Activated CD8-positive, alpha-beta memory T cell treated with anti-CD3 and anti-CD28 coated beads, Interleukin-2, amount 10 ng/mL, durations not matched to agents 7 days and 5 days (primary cell): ENCODE data around the gene ENTREP3. TPM values are rescaled to one million over a fixed set of nuclear protein-coding genes. Genes with fewer than 3 reads are reported as not detected.
A peak's percentile ranks its signal among the peaks of the same experiment; 100 is the strongest.
"Not testable (repeated sequence)": the region's sequence is repeated elsewhere in the genome, so short reads cannot be mapped to it uniquely, and the experiment has no call there.

ENCODE experiments used
- ATAC-seq: fragments of 150-1000 bp; cut with Tn5 transposase; one replicate; pipeline ENCODE4 v1.10.0; 2021; ENCODE audit warnings: moderate library complexity
- CTCF ChIA-PET: fragments of 350-600 bp; sonication (Branson Sonifier 250); formaldehyde crosslinking; loops from one replicate; lab custom pipeline; 2021; ENCODE audit warnings: antibody characterized with exemption; lab: Charles Lee
- DNase-seq: peaks from one replicate; pipeline ENCODE4 v3.0.0-alpha.2; 2020
- H3K27ac Mint-ChIP-seq: one replicate; pipeline ENCODE4 v1.8.0; 2021; ENCODE audit warnings: mild to moderate bottlenecking, mixed read lengths
- H3K27me3 Mint-ChIP-seq: one replicate; pipeline ENCODE4 v1.8.0; 2021; ENCODE audit warnings: mixed read lengths
- H3K36me3 Mint-ChIP-seq: one replicate; pipeline ENCODE4 v1.8.0; 2021; ENCODE audit warnings: mild to moderate bottlenecking, mixed read lengths
- H3K4me1 Mint-ChIP-seq: one replicate; pipeline ENCODE4 v1.8.0; 2021; ENCODE audit warnings: mixed read lengths
- H3K4me3 Mint-ChIP-seq: one replicate; pipeline ENCODE4 v1.8.0; 2021; ENCODE audit warnings: mild to moderate bottlenecking, moderate library complexity, mixed read lengths
- H3K9me3 Mint-ChIP-seq: one replicate; pipeline ENCODE4 v1.8.0; 2022; ENCODE audit warnings: low read depth, mixed read lengths
- total RNA-seq, 2 experiments: library from RNA; stranded (reverse); gene quantifications; one replicate each; pipeline ENCODE4 v1.2.3, GENCODE V29; 2021

Gene ENTREP3
- total RNA-seq, 2 experiments from 2014 or later, result 30.7 to 32.3 TPM

DNA sequence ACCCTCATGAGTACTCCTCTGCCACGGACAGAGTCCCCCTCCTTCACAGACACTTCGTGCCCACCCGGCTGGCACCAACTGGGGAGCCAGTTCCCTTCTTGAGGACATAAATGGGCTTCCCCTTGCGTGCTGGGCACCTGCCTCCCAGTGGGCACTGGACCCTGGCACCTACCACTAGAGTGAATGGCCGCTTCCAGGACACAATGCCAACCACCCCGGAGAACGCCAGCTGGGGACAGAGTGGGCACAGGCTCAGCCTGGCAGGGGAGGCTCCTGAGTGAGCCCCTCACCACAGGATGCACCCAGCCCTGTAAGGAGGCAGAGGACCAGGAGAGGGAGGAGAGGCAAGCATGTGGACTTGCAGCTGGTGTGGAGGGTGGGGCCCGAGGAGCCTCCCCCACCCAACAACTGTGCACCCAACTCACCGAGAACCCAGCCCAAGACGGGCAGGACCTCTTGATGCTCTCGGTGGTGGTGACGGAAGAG lies 1.0 kb downstream of the ENTREP3 start:
- DNase-seq, result no peak
- Mint-ChIP-seq H3K9me3 (no peaks in the 10 kb centered on the region), H3K4me1 (peaks cover 31% of the 10 kb centered on the region), H3K27ac (no peak overlapping the region), H3K36me3 (peaks cover 13% of the 10 kb centered on the region), H3K27me3 (no peaks in the 10 kb centered on the region), H3K4me3 (peak overlapping the region; percentile 71)
- CTCF ChIA-PET, result interaction anchor here (5.8 kb wide), 1 partner anchor 68 kb away, joined by 160 read pairs; the partner anchor contains the start of gene RUSC1
- ATAC-seq, result no peak

- peaks cover 31% of the 10 kb centered on the region for H3K4me1 Mint-ChIP-seq
- H3K27ac Mint-ChIP-seq, result no peak overlapping the region
- CTCF ChIA-PET, result interaction anchor here (5.8 kb wide), 1 partner anchor 69 kb away, joined by 160 read pairs; the partner anchor contains the start of gene RUSC1
- peaks cover 13% of the 10 kb centered on the region for H3K36me3 Mint-ChIP-seq
- no peaks in the 10 kb centered on the region for H3K9me3 Mint-ChIP-seq
- no peak for DNase-seq
- H3K27me3 Mint-ChIP-seq, result no peaks in the 10 kb centered on the region
- peak overlapping the region; percentile 71 for H3K4me3 Mint-ChIP-seq
- ATAC-seq, result no peak
These were observed 1.5 kb downstream of the ENTREP3 start for GRCh38 chr1:155253797-155254196.

DNA sequence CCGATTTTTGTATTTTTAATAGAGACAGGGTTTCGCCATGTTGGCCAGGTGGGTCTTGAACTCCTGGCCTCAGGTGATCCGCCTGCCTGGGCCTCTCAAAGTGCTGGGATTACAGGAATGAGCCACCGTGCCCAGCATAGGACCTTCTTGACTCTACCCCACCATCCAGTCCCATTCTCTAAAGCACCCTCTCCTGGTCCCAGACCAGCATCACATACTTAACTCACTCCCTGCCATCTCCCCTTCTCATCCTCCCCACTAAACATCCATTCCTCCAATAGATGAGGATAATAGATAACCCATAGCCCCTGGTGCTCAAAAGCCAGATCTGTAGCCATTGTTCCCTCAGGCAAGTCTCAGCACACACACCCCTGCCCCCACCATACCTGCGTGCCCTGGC lies 2.1 kb downstream of the ENTREP3 start:
- Mint-ChIP-seq H3K36me3 (peaks cover 7% of the 10 kb centered on the region), H3K9me3 (no peaks in the 10 kb centered on the region), H3K4me1 (peaks cover 33% of the 10 kb centered on the region), H3K27me3 (no peaks in the 10 kb centered on the region), H3K27ac (no peak overlapping the region), H3K4me3 (peak overlapping the region; percentile 71)
- DNase-seq, result no peak
- ATAC-seq, result no peak
- CTCF ChIA-PET, result interaction anchor here (5.8 kb wide), 1 partner anchor 69 kb away, joined by 160 read pairs; the partner anchor contains the start of gene RUSC1

- ATAC-seq, result no peak
- H3K27ac Mint-ChIP-seq, result no peak overlapping the region
These were observed 3.7 kb downstream of the ENTREP3 start for GRCh38 chr1:155251566-155251965.

GRCh38 chr1:155250633-155251449 lies 4.4 kb downstream of the ENTREP3 start:
- peak overlapping the region; percentile 65 for H3K4me3 Mint-ChIP-seq
- CTCF ChIA-PET, result interaction anchor here (0.6 to 5.9 kb wide), 76 partner anchors 9 to 816 kb away, joined by 3 to 160 read pairs (median 4); partner anchors contain the start of genes CLK2, FDPS, HCN3 and KRTCAP2
- peaks cover 4% of the 10 kb centered on the region for H3K36me3 Mint-ChIP-seq
- H3K4me1 Mint-ChIP-seq, result peaks cover 35% of the 10 kb centered on the region
- no peaks in the 10 kb centered on the region for H3K9me3 Mint-ChIP-seq
- H3K27ac Mint-ChIP-seq, result peak overlapping the region; percentile 70
- ATAC-seq (peak; percentile 97), DNase-seq (peak; percentile 98)
- no peaks in the 10 kb centered on the region for H3K27me3 Mint-ChIP-seq

More at GRCh38 chr1:155251566-155251965, 3.7 kb downstream of the ENTREP3 start:
- CTCF ChIA-PET, result interaction anchor here (0.6 to 5.9 kb wide), 49 partner anchors 9 to 802 kb away, joined by 3 to 160 read pairs (median 7); partner anchors contain the start of genes CLK2, FDPS, HCN3 and KRTCAP2
- Mint-ChIP-seq H3K36me3 (peaks cover 3% of the 10 kb centered on the region), H3K27me3 (no peaks in the 10 kb centered on the region), H3K9me3 (no peaks in the 10 kb centered on the region), H3K4me3 (no peak overlapping the region), H3K4me1 (peaks cover 34% of the 10 kb centered on the region)
- DNase-seq, result no peak

DNA sequence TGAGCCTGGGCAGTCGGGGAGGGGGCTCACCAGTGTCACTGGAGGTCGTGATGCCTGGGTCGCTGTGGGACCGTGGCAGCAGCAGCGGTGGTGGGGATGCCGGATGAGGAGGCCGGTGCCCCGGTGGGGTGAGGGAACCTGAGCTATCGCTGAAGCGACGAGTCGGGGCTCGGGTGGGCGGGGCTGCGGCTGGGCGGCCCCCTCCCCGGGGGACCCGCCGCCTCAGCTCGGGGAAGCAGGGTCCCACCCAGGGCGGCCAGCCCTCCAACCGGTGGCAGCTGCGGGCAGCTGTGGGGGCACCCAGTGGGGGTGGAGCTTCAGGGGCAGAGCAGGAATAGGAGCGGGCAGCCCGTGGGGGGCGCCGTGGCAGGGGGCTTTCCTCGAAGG lies 5.0 kb downstream of the ENTREP3 start:
- ATAC-seq (peak; percentile 25), DNase-seq (no peak)
- CTCF ChIA-PET, result interaction anchor here (0.5 to 5.9 kb wide), 59 partner anchors 9 to 816 kb away, joined by 3 to 160 read pairs (median 6); partner anchors contain the start of genes CLK2, FDPS, HCN3 and KRTCAP2
- H3K9me3 Mint-ChIP-seq, result no peaks in the 10 kb centered on the region
- peak overlapping the region; percentile 76 for H3K27ac Mint-ChIP-seq
- H3K4me3 Mint-ChIP-seq, result peak overlapping the region; percentile 65
- H3K36me3 Mint-ChIP-seq, result peaks cover 4% of the 10 kb centered on the region
- H3K4me1 Mint-ChIP-seq, result peaks cover 36% of the 10 kb centered on the region
- H3K27me3 Mint-ChIP-seq, result no peaks in the 10 kb centered on the region

DNA sequence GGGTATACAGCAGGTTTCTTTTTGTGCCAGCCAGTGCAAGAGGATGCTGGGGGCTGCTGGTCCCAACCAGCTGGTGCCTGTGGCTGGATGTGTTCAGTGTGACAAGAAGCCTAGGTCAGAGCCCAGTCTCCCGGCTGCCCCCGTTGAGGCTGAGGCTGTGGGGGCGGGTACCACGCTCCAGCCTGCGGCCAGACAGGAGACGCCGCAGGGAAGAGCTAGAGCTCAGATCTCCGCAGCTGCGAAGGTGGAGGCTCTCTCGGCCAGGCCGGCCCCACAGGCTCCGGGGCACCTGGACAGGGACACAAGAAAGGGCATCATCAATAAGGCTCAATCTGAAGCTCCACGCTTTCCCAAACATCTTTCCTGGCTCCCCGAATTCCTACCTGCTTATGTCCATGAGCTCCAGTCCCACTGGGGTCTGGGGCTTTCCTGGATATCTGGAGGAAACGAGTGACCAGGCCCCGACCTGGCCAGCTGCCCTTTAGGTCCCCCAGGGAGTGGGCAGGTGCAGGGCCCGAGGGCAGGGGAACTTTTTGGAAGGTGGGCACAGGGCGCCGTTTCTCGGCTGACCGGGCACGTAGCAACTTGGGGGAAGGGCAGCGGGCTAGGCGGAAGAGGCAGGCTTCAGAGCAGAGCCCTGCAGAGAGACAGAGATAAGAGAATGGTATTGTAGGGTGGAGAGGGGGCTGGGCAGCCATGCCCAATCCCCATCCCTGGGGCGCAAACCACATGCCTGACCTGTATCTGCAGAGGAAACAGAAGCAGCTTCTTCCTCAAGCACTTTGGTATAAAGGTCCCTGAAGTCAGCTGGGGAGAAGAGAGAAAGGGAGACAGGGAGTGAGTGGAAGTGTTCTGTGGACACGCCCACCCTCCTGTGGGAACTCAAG lies 7.4 kb downstream of the ENTREP3 start:
- CTCF ChIA-PET, result interaction anchor here (0.6 to 6.5 kb wide), 4 partner anchors 12 to 75 kb away, joined by 3 to 97 read pairs (median 22); partner anchors contain the start of genes FDPS and SCAMP3
- Mint-ChIP-seq H3K4me1 (peaks cover 34% of the 10 kb centered on the region), H3K27ac (no peak overlapping the region), H3K4me3 (no peak overlapping the region), H3K27me3 (peaks cover 3% of the 10 kb centered on the region), H3K9me3 (no peaks in the 10 kb centered on the region), H3K36me3 (peaks cover 7% of the 10 kb centered on the region)
- ATAC-seq, result no peak
- no peak for DNase-seq

GRCh38 chr1:155246796-155247195 lies 8.5 kb downstream of the ENTREP3 start:
- not testable (repeated sequence) for H3K27ac Mint-ChIP-seq, DNase-seq, H3K9me3 Mint-ChIP-seq, H3K27me3 Mint-ChIP-seq, ATAC-seq, H3K4me3 Mint-ChIP-seq, H3K36me3 Mint-ChIP-seq
- CTCF ChIA-PET, result interaction anchor here (1.2 to 6.5 kb wide), 3 partner anchors 13 to 76 kb away, joined by 3 to 97 read pairs (median 40); partner anchors contain the start of genes FDPS and SCAMP3
- H3K4me1 Mint-ChIP-seq, result peaks cover 41% of the 10 kb centered on the region

GRCh38 chr1:155245163-155245524 lies 10.1 kb downstream of the ENTREP3 start:
- ATAC-seq (no peak), DNase-seq (no peak)
- Mint-ChIP-seq H3K36me3 (peaks cover 9% of the 10 kb centered on the region), H3K27ac (peak overlapping the region; percentile 98), H3K9me3 (no peaks in the 10 kb centered on the region), H3K4me3 (peak overlapping the region; percentile 74), H3K4me1 (peaks cover 49% of the 10 kb centered on the region), H3K27me3 (peaks cover 3% of the 10 kb centered on the region)
- CTCF ChIA-PET, result interaction anchor here (0.5 to 6.5 kb wide), 9 partner anchors 8 to 284 kb away, joined by 3 to 40 read pairs (median 4); partner anchors contain the start of gene SCAMP3

DNA sequence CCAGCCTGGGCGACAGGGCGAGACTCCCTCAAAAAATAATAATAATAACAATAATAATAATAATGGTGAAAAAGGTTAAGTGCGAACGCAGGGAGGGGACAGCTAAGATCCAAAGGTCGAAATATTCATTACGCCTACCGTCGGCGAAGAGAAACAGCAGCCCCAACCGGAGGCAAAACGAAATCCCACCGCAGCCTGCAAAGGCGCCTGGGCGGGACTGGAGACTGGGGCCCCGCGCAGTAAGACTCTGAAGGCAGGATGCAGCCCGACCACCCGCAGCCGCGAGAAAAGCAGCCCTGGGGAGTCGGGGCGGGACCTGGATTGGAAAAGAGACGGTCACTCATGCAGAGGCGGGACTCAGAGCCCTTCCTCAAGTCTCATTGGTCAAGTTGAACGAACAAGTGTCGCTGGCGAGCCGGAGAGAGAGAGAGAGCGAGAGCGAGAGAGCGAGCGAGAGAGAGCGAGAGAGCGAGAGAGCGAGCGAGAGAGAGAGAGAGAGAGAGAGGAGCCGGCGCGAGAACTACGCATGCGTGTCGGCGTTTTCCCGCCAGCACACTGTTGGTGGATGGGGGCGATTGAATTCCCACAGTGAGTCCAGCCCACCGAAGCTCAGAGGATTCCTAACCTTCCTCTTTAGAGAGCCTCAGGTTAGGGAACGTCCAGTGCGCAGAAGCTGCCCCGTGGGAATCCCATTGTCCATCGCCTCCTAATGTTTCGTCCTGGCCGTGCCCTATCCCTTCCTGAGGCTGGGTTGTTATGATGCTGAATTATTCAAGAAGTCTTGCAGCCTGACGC lies 10.7 kb downstream of the ENTREP3 start:
- H3K27ac Mint-ChIP-seq, result peak overlapping the region; percentile 98
- no peaks in the 10 kb centered on the region for H3K9me3 Mint-ChIP-seq
- DNase-seq (peak; percentile 100), ATAC-seq (peak; percentile 97)
- H3K36me3 Mint-ChIP-seq, result peaks cover 9% of the 10 kb centered on the region
- peaks cover 51% of the 10 kb centered on the region for H3K4me1 Mint-ChIP-seq
- H3K4me3 Mint-ChIP-seq, result peak overlapping the region; percentile 74
- CTCF ChIA-PET, result interaction anchor here (0.5 to 6.5 kb wide), 15 partner anchors 8 to 283 kb away, joined by 3 to 41 read pairs (median 4); partner anchors contain the start of genes KRTCAP2, MTX1, SCAMP3 and THBS3
- peaks cover 3% of the 10 kb centered on the region for H3K27me3 Mint-ChIP-seq

DNA sequence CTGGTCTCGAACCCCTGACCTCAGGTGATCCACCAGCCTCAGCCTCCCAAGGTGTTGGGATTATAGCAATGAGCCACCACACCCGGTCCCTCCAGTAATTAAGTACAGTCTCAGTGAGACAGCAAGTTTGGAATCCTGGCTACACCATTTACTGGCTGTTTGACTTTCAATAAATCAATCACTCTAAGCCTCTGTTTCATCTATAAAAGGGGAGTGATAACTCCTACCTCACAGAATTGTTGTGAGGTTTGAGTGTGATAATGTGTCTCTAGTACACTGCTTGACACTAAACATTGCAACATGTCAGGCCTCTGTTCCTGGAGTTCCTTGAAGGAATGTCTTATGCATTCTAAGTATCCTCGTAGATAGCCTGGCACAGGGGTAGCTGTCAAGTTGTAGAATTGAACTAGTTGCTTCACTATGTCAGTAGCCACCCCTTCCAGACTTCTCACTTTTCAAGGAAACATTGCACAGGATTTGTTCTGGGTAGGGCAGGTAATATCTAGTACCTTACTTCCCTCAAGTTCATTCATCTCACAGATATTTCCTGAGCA lies 12.4 kb downstream of the ENTREP3 start:
- H3K9me3 Mint-ChIP-seq, result no peaks in the 10 kb centered on the region
- ATAC-seq, result no peak
- H3K4me1 Mint-ChIP-seq, result peaks cover 52% of the 10 kb centered on the region
- H3K36me3 Mint-ChIP-seq, result peaks cover 11% of the 10 kb centered on the region
- H3K27ac Mint-ChIP-seq, result peak overlapping the region; percentile 98
- H3K4me3 Mint-ChIP-seq, result peak overlapping the region; percentile 74
- CTCF ChIA-PET, result interaction anchor here (1.8 to 6.5 kb wide), 6 partner anchors 8 to 80 kb away, joined by 7 to 41 read pairs (median 16); partner anchors contain the start of genes KRTCAP2, MTX1 and THBS3
- no peak for DNase-seq
- H3K27me3 Mint-ChIP-seq, result peaks cover 3% of the 10 kb centered on the region
